Panc1 (cell line): ENCODE results near the gene BMP7.

Source experiments
- POLR2AphosphoS5 ChIP-seq: IDR thresholded peaks from 2 replicates; pipeline ENCODE4 v1.6.1; 2012; ENCODE audit warnings: mild to moderate bottlenecking, low read depth, low read length, moderate library complexity
- REST ChIP-seq, 2 experiments: IDR thresholded peaks; 2 replicates each; pipeline ENCODE4 v1.6.1; 2011 to 2012; ENCODE audit warnings: low read depth in 2 of 2, control low read depth in 1 of 2, low read length in 1 of 2, mild to moderate bottlenecking in 1 of 2, moderate library complexity in 1 of 2; ENCODE audit not compliant: insufficient read depth in 1 of 2
- SIN3A ChIP-seq: IDR thresholded peaks from 2 replicates; pipeline ENCODE4 v1.6.1; 2012; ENCODE audit warnings: low read depth, mild to moderate bottlenecking, low read length, moderate library complexity, borderline replicate concordance; ENCODE audit not compliant: insufficient read depth
- TF ChIP-seq, protein P1 (sequence below): fragments of 450-650 bp; IDR thresholded peaks from 2 replicates; pipeline ENCODE4 v1.5.1; 2017; ENCODE audit warnings: mild to moderate bottlenecking

DNA sequence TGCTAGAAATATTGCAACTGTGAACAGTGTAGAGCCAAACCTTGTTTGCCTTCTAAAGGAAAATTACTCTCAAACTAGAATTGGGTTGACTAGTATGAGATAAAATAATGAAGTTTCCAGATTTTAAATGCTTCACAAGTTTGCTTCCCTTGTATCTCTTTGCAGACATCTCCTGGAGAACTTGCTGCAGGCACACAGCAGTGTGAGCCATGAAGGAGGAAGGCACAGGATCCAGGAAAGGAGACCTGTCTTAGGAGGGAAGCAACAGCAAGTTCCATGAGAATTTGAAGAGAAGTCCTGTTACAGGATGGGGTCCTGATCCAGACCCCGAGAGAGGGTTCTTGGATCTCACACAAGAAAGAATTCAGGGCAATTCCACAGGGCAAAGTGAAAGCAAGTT is 115.9 kb downstream of the BMP7 start:
- TF ChIP-seq REST (IDR thresholded peaks at IDR 0.05; ENCODE audit: insufficient read depth in 1 of 2, low read depth in 2 of 2, low read length in 1 of 2) (no peak), SIN3A (no peak), POLR2AphosphoS5 (no peak)
- TF ChIP-seq, protein P1, sequence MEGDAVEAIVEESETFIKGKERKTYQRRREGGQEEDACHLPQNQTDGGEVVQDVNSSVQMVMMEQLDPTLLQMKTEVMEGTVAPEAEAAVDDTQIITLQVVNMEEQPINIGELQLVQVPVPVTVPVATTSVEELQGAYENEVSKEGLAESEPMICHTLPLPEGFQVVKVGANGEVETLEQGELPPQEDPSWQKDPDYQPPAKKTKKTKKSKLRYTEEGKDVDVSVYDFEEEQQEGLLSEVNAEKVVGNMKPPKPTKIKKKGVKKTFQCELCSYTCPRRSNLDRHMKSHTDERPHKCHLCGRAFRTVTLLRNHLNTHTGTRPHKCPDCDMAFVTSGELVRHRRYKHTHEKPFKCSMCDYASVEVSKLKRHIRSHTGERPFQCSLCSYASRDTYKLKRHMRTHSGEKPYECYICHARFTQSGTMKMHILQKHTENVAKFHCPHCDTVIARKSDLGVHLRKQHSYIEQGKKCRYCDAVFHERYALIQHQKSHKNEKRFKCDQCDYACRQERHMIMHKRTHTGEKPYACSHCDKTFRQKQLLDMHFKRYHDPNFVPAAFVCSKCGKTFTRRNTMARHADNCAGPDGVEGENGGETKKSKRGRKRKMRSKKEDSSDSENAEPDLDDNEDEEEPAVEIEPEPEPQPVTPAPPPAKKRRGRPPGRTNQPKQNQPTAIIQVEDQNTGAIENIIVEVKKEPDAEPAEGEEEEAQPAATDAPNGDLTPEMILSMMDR = no peak
